ENCODE measurements around the gene PPM1L.
A peak's percentile ranks its signal among the peaks of the same experiment; 100 is the strongest.

Gene PPM1L

DNA sequence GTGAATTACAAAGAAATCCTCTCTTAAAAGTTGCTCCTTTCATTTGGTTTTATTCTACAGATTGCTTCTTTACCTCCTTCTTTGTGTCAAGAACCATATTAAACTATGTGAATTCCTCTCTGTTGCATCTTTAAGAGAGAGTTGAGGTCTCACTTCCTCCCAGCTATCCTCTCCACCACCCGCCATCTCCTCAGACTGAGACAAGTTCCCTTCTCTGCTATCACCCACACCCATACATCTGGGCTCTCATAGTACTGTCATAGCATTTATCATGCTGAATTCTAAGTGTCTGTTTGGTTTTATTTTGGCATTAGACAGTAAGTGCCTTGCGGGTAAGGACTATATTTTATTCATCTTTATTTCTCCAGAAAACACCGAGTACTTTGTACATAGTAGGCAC lies 294.9 kb downstream of the PPM1L start:
- DNase-seq: peak; percentile 23

DNA sequence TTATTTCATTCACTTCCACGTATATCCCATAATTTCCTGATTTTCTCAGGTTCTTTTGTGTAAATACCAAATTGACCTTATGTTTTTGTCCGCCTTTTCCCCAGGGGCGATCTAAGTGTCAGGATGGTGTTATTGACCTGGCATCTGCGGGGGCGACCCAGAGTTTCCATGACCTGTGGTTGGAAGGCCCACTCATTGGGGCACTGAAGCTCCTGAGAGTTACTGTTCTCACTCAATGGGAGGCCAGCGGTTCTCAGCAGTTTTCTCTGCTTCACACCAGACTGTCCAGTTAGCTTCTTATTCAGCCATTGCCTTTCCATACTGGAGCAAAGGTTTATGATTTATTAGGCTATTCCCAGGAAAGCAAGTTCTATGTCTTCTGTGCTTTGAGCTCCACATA lies 295.8 kb downstream of the PPM1L start:
- DNase-seq: no peak

DNA sequence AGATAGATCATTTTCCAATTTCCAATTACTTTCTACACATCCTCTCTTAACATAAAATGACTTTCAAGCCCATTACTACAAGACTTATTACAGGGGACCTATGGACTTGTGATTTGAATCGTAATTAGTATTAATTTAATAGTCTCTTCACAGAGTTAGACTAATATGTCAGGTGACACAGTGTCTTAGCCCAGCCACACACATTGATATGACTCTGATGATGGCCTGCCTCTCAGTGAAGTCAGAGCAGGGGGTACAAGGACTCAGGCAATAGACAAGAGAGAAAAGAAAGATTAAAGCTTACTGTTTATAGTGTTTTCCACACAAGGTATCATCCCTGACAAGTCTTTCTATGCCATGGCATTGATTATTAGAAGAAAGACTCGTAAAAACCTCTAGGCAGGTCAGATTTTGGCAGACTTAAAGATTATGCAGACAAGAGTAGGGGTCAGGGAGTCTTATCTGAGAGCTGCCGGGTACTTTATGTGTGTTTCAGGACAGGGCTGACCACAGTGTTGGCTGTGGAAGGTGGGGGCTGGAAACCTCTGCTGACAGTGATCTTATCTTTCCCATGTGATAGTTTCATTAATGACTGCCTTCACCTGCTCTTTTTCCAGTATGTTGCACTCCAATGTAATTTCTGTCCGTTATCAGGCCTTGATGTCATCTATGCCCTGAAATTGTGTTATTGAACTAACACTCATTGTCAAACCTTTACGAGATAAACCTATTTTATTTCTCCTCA lies 299.0 kb downstream of the PPM1L start:
- no peak for DNase-seq

DNA sequence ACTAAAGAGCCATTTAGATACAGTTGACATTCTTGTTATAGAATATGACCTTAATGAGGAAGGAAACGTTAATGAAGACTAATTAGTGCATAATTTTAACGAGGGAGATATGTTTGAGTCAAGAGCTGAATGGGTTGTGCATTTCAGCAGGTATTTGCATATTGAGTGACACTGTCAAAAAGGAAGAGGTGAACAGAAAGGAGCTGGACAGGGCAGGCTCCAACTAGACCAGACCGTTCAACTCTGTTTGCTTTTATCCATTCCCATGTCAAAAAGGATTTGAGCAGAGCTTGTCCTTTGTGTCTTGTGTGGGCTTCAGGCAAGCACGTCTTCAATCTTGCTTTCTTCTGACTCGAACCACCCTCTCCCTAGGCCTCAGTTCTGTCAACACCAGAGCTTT lies 308.4 kb downstream of the PPM1L start:
- DNase-seq: no peak

DNA sequence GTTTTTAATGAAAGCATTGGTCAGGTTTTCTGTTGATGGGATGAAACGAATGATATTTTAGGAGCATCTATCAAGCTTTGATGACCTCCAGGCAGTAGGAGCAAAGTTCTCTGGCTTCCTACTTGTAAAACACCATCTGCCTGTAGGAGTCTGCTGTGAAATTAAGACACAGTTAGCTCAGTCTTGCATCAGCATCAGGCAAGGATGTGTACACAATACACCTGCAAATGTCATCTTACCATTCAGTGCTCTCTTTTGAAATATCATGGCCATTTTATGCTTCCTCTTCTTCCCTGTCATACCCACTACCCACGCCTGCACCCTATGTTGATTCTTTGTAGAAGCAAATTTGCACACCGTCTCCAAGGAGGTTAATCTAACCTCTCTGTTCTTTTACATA lies 310.9 kb downstream of the PPM1L start:
- DNase-seq: peak; percentile 12

DNA sequence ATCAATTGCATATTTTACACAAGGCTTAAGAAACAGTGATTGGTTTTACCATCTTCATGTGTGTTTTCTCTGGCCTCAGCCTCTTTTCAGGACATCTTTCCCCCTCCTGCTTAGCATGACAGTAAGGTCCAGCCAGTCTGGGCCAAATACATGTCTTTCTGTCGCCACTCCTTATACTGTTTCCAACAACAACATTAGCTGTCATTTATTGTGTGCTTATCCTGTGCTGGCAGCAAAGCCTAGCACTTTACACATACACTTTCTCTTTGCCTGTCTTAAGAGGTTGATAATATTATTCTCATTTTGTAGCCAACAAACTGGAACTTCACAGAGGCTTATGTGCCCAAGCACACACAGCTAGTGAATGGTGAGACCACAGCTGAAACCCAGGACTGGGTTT lies 311.3 kb downstream of the PPM1L start:
- DNase-seq: no peak

DNA sequence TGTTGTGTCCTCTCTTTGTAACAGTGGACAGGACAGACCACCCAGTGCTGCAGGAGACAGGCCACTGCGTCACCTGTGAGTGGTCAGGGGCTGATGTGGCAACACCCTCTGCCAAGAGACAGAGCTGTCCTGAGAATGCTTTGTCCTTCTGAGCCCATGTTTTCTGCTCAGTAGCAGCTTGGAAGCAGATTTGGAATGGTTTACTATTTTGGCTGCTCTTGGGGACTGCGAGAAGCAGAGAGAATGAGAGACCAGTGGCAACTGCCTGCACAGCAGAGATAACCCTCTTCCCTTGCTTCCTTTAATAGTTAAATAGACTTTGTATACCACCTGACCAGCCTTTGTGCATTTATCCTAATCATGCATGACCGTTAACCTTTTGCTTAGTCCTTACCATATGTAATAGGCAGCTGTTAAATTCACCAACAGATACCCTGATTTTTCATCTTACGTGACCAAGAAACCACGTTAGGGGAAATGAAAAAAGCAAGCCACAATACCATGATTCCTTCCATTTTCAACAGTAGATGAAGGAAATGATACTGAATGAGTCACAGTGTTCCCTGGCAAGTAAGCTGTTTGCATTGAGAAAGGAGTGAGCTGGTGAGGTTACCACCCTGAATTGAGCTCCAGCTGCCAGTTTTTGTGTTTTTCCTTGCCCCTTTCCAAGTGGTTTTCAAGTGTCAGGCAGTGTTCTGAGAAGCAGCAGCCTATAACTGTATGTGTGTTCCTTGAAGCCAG lies 313.6 kb downstream of the PPM1L start:
- DNase-seq: peak; percentile 90

DNA sequence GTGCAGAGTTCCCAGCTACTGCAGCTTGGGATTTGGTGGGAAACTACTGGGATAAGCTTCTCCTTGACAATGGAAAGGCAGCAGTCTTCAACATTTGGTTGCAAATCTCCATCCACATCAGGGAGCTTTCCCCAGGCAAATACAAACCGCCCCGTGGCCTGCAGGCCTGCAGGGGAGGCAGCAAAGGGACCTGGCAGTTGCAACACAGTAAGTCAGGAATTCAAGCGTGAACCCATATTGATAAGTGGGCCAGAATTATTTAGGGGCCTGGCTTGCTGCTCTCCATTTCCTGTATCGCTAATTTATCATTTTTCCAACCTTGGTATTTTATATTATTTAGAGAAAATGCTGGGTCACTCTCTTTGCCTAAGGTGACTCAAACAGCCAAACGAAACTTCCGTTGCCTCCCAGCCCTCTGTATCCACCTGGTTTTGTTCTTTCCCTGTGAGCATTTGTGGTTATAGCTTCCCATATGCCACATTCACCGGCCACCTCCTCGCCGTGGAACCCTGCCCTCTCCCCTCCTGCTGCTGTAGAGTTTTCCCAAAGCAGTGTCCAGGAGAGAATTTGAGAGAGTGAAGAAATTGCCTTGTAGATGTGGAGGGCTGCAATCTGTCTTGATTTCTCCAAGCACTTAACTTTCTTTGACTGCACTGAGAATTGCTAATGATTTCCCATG lies 314.4 kb downstream of the PPM1L start:
- DNase-seq: peak; percentile 8

DNA sequence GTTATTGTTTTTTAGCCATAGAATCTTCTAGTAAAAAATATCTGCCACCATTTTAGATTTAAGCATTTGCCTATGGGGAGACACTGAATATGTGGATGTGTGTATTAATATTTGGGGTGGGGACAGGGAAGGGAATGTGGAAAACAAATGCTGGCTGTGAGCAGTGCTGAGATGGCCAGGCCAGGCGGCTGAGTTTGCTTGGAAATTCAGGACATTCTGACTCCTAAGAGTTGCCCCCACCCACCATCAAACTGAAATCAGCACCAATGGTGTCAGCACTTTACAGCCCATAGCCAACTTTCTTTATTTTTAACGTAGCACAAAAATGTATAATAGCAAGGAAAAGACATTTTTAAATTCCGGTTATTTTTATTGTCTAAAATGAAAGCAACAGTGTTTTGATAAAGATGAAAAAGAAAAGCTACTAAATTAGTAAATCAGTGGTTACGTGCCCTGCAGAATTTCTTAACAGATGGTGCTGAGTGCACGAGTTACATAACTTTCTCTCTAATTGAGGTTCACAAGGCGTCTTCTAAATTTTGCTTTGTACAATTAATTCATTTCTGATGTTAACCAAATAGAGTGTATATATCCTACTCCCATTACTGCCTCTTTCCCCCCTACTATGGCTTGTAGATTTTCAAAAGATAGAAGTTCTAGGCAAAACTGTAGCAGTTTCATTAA lies 315.1 kb downstream of the PPM1L start:
- peak; percentile 32 for DNase-seq

DNA sequence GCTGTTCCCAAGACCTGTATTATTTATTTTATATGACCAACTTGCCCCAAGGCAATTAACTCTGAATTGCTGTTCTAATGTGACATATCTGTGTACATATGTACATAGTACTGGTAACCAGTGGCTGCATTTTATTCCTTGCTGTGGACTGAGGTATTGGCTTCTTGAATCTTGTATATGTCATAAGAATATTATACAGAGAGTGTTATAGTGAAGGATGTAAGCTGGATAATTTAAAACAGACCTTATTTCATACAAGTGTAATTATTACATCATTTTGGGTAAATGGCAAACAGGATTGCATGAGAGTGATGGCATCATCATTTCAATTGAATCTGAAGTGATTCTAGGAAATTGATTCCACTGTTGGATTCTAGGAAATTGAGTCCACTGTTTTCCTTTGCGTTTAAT lies 316.2 kb downstream of the PPM1L start:
- DNase-seq: peak; percentile 35

DNA sequence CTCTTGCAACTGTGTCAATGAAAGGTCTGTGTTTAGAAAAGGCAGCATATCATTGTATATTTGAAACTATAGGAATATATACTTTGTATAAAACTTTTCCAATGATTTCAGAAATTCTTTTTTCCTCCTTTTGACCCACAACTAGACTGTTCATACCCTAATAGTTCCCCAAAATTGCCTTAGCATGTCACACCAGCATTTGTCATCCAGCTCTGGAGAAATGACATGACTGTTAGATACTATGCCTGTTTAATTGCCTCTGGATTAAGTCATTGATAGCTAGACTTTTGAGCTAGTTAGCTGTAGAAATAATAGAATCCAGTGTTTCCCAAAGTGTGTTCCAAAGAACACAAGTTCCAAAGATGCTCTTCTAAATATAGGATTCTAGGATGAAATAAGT lies 316.7 kb downstream of the PPM1L start:
- peak; percentile 55 for DNase-seq

DNA sequence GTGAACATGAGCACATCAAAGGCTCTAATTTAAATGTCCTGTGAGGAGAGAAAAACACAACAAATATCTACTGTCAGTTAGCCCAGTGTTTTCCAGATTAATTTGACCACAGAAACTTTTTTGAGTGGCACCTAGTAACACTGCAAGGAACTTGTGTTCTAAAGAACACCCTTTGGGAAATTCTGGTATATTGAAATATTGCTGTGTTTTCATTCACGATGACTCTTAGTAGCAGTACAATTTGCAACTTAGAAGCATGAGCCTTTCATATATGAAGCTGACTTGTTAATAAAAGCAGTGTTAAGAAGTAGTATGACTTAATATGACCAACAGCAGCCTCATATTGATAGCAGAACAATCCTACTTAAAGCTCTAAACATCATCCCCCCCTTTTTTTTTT lies 317.1 kb downstream of the PPM1L start:
- DNase-seq: peak; percentile 6

DNA sequence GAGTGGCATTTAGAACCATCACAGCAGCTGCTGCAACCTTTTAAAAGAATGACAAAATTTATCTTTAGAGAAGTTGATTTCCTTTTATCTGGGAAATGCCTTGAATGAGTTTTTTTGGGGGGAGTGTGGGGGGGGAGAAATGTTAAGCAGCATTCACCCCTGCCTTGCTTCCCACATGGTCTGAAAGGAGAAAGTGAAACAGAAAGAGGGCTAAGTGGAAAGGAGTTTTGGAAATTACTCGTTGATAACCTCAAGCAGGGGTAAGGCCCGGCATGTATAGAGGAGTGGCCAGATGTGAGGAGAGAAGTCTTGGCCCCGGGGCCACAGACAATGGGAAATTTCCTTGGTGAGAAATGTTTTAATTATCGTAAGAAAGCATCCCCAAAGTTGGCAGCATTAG lies 325.6 kb downstream of the PPM1L start:
- peak; percentile 69 for DNase-seq

DNA sequence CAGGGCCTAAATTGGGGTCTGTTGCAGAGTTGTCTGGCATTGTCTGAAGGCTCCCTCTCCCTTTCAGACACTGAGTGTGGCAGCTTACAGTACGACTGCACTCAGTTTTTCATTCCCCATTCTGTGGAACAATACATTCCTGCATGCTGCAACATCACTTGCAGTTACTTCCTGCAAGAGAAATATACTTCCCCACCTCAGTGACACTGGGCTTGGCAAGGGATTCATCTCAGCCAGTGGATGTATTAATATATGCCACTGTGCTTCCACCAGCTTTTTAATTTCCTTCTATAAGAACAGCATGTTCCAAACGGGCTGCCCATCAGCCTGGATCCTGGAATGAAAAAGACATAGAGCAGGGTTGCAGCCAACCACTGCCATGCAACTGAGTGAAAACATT lies 326.0 kb downstream of the PPM1L start:
- no peak for DNase-seq

DNA sequence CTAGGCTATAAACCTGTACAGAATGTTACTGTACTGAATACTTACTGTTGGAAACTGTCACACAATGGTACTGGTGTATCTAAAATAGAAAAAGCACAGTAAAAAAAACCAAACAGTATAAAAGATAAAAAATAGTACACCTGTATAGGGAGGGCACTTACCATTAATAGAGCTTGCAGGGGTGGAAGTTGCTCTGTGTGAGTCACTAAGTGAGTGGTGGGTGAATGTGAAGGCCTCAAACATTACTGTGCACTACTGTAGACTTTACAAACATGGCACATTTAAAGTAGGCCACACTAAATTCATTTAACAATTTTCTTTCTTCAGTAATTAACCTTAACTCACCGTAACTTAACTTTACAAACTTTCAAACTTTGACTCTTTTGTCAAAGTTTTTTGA lies 327.1 kb downstream of the PPM1L start:
- DNase-seq: no peak

DNA sequence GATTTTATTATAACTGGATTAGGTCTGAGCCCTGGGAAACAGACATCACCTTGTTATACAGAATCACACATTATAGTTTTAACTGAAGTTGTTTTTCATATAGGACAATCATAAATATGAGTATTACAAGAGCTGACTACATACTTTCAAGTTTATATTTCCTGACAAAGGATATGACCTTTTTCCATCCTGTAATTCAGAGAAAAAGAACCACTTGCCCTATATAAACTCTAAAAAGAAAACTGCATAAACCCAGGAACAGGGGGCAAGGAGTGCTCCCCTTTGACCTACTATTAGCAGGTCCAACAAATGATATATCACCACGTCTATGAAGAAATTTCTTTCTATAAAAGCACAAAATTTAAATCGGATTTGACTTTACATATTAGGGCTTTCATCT lies 328.2 kb downstream of the PPM1L start:
- DNase-seq: no peak

DNA sequence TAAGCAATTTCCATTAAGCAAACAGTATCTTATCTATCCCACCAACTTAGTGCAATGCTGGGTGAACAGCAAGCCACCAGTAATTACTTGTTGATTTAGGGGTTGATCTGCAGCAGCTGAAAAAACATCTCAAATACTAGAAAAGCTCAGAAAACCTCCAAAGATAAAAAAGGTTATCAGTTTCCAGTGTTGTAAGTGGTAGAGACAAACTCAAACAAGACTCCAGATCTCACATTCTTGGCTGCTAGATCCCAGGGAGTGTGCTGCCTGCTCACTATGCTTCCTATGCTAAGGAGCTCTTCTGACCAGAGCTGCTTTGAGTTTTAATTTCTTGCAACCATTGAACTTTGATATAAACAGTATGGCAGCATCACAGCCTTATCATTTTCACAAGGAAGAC lies 337.9 kb downstream of the PPM1L start:
- no peak for DNase-seq

DNA sequence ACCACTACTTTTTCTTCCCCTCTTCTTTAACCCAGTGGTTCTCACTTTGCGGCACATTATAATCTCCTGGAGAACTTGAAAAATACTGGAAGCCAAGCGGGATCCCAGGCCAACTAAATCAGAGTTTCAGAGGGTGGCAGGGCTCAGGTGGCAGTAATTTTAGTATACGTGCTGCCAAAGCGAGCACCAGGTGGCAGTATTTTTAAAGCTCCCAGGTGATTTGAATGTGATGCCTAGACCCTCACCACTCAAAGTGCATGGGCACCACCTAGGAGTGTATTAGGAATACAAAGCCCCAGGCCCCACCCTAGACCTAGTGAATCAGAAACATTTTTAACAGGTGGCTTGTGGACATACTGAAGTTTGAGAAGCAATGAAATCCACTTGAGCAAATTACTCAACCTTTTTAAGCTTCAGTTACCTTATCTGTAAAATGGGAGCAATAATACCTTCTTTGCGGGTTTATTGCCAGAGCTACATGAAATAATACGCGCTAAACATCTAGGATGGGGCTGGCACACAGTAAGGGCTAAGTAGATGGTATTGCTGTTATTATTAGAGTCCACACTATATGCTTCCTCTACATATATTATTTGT lies 340.8 kb downstream of the PPM1L start:
- DNase-seq: no peak

DNA sequence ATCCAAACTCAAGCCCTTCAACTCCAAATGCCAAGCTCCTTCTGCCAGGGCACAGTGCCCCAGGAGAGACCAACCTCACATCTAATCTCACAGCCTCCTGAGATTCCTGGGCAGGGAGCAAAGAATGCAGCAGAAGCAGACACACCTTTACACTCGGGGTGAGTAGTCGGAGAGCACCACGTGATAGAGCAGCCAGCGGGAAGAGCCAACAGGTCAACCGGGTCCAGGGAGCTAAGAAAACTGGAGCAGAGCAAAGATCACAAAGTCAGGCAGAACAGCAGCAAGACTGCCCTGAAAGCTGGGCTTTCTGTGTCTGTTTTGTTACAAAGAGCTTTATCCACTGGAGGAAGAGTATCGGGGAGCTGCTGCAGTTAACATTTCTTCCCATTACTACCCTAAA lies 345.0 kb downstream of the PPM1L start:
- no peak for DNase-seq

DNA sequence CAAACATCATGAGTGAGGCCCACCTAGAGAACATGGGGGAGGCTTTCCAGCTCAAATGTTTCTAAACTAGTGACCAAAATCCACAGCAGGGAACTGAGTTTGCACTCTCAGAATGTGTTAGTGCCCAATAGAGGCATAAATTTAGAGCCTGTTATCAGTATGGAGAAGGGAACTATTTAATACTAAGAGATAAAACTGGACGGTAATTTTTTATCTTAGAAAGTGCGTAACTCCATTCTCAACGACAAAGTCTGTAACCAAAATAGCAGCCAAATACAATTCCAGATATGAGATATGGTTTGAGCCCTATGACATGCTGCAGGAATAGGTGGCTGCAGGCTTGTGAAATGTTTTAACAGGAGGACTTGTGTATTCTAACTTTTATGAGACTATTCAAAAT lies 345.6 kb downstream of the PPM1L start:
- no peak for DNase-seq

DNA sequence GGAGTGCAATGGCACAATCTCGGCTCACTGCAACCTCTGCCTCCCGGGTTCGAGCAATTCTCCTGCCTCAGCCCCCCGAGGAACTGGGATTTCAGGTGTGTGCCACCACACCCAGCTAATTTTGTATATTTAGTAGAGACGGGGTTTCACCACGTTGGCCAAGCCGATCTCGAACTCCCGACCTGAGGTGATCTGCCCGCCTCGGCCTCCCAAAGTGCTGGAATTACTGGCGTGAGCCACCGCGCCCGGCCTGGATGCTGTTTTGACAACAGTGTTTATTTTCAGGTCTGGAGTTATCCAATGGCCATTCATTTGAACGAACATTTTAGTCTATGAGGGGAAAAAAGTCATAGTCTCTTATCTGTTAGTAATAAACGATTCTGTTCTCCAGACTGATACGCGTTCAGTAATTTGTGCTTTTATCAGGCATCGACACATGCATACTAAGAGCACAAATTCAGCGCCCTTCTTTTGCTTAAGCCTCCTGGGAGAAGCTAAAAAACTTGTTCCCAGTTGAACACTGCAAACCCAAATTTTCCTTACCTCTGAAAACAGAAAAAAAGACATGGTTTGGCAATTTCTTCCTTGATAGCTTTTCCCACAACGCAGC lies 347.9 kb downstream of the PPM1L start:
- DNase-seq: no peak
